Hepatocyte (in vitro differentiated cells): ENCODE measurements around the gene ZNF512. TPM values are rescaled to one million over a fixed set of nuclear protein-coding genes. Genes with fewer than 3 reads are reported as not detected.
A peak's percentile ranks its signal among the peaks of the same experiment; 100 is the strongest.

Experiments
- DNase-seq: peaks from one replicate; pipeline ENCODE4 v3.0.0-alpha.2; 2016; ENCODE audit warnings: low spot score
- H2AFZ ChIP-seq: fragments of 200-600 bp; sonication (generic); 2 replicates; pipeline ENCODE4 v1.6.0; 2016; ENCODE audit warnings: antibody characterized with exemption, mild to moderate bottlenecking
- H3K27ac ChIP-seq: fragments of 200-600 bp; sonication (generic); 2 replicates; pipeline ENCODE4 v1.5.1; 2016; ENCODE audit warnings: mild to moderate bottlenecking
- H3K27me3 ChIP-seq: fragments of 200-600 bp; sonication (generic); 2 replicates; pipeline ENCODE4 v1.6.1; 2016
- H3K36me3 ChIP-seq: fragments of 200-600 bp; sonication (generic); replicated peaks from 2 replicates; pipeline ENCODE4 v1.5.1; 2016; ENCODE audit warnings: low read depth; ENCODE audit not compliant: insufficient read depth
- H3K4me1 ChIP-seq: fragments of 200-600 bp; sonication (generic); 2 replicates; pipeline ENCODE4 v1.5.1; 2016; ENCODE audit warnings: mild to moderate bottlenecking, moderate library complexity; ENCODE audit not compliant: insufficient read depth
- H3K4me2 ChIP-seq: fragments of 200-600 bp; sonication (generic); 2 replicates; pipeline ENCODE4 v1.6.0; 2016
- H3K4me3 ChIP-seq: fragments of 200-600 bp; sonication (generic); 2 replicates; pipeline ENCODE4 v1.5.1; 2016; ENCODE audit warnings: mild to moderate bottlenecking
- H3K79me2 ChIP-seq: fragments of 200-600 bp; sonication (generic); 2 replicates; pipeline ENCODE4 v1.6.0; 2017; ENCODE audit warnings: mild to moderate bottlenecking
- H3K9me2 ChIP-seq: fragments of 200-600 bp; sonication (generic); replicated peaks from 2 replicates; pipeline ENCODE4 v1.6.0; 2017; ENCODE audit warnings: mild to moderate bottlenecking; ENCODE audit not compliant: insufficient read depth
- H3K9me3 ChIP-seq: fragments of 200-600 bp; sonication (generic); 2 replicates; pipeline ENCODE4 v1.5.1; 2016; ENCODE audit warnings: low read depth, mild to moderate bottlenecking
- H4K20me1 ChIP-seq: fragments of 200-600 bp; sonication (generic); 2 replicates; pipeline ENCODE4 v1.6.0; 2016; ENCODE audit warnings: mild to moderate bottlenecking; ENCODE audit not compliant: insufficient read depth, poor library complexity, severe bottlenecking
- CTCF ChIP-seq: fragments of 200-600 bp; sonication (generic); IDR thresholded peaks from 2 replicates; pipeline ENCODE4 v1.5.1; 2016; ENCODE audit warnings: antibody characterized with exemption, mild to moderate bottlenecking; ENCODE audit not compliant: poor library complexity
- EZH2 ChIP-seq: fragments of 200-600 bp; sonication (generic); IDR thresholded peaks from 2 replicates; pipeline ENCODE4 v1.6.1; 2016; ENCODE audit warnings: antibody characterized with exemption, mild to moderate bottlenecking, borderline replicate concordance
- EZH2phosphoT487 ChIP-seq: fragments of 200-600 bp; sonication (generic); IDR thresholded peaks from one replicate; pipeline ENCODE4 v1.6.1; 2018; ENCODE audit warnings: antibody characterized with exemption, mild to moderate bottlenecking, low read depth, moderate library complexity; ENCODE audit not compliant: unreplicated experiment, severe bottlenecking
- WGBS: methylation state at CpG from one replicate; pipeline ENCODE4 v1.1.6; 2016; ENCODE audit warnings: low lambda C conversion rate; ENCODE audit errors: missing lambda C conversion rate; 5-methylcytosine and 5-hydroxymethylcytosine counted together
- polyA plus RNA-seq: library from polyadenylated mRNA; unstranded; fragments of >200 nt; fragmentation: Nextera tagmentation; extraction: Ambion mirVana; gene quantifications from 2 replicates; pipeline ENCODE4 v1.2.1, GENCODE V29; 2016
- total RNA-seq: library from RNA; depleted of rRNA; stranded (reverse); fragments of >200 nt; gene quantifications from 2 replicates; pipeline ENCODE4 v1.2.3, GENCODE V29; 2014

Gene ZNF512
- total and polyA plus RNA-seq, 2 experiments from 2014 or later = 19.9 to 27.7 TPM

GRCh38 chr2:27664154-27664574, 81.3 kb downstream of the ZNF512 start:
- Histone ChIP-seq H3K79me2 (peaks cover 65% of the 10 kb centered on the region), H3K9me3 (no peaks in the 10 kb centered on the region), H3K27me3 (no peaks in the 10 kb centered on the region), H3K9me2 (no peaks in the 10 kb centered on the region), H3K4me3 (peak overlapping the region; percentile 89), H3K27ac (peak overlapping the region; percentile 99), H3K4me2 (peak overlapping the region; percentile 96), H2AFZ (peak overlapping the region; percentile 97), H4K20me1 (no peaks in the 10 kb centered on the region), H3K4me1 (peaks cover 15% of the 10 kb centered on the region), H3K36me3 (peaks cover 6% of the 10 kb centered on the region)
- 8% methylated on average over 28 of the region's 28 CpGs for WGBS
- TF ChIP-seq EZH2 = no peak
- peak; percentile 6 for DNase-seq

- peaks cover 15% of the 10 kb centered on the region for H3K4me1 ChIP-seq
- no peaks in the 10 kb centered on the region for H3K9me3 ChIP-seq
- H4K20me1 ChIP-seq = no peaks in the 10 kb centered on the region
- WGBS = 91% methylated on average over 16 of the region's 16 CpGs
- TF ChIP-seq CTCF (no peak), EZH2 (no peak), EZH2phosphoT487 (no peak)
- no peaks in the 10 kb centered on the region for H3K27me3 ChIP-seq
- no peak overlapping the region for H3K27ac ChIP-seq
- DNase-seq = no peak
- H2AFZ ChIP-seq = peak overlapping the region; percentile 97
- peak overlapping the region; percentile 96 for H3K4me2 ChIP-seq
- peaks cover 59% of the 10 kb centered on the region for H3K79me2 ChIP-seq
- no peaks in the 10 kb centered on the region for H3K9me2 ChIP-seq
- peak overlapping the region; percentile 89 for H3K4me3 ChIP-seq
- H3K36me3 ChIP-seq = no peaks in the 10 kb centered on the region
Observed at GRCh38 chr2:27664622-27665363, 82.0 kb downstream of the ZNF512 start.

- no peak for DNase-seq
- 93% methylated on average over 1 of the region's 1 CpG for WGBS
- no peak overlapping the region for H2AFZ ChIP-seq
Observed at GRCh38 chr2:27667446-27667845, 84.6 kb downstream of the ZNF512 start.

More at GRCh38 chr2:27667446-27667845, 84.6 kb downstream of the ZNF512 start:
- peaks cover 13% of the 10 kb centered on the region for H3K4me1 ChIP-seq
- no peaks in the 10 kb centered on the region for H3K9me3 ChIP-seq
- no peak overlapping the region for H3K4me3 ChIP-seq
- H3K27ac ChIP-seq = no peak overlapping the region
- TF ChIP-seq EZH2phosphoT487 (no peak), EZH2 (no peak), CTCF (no peak)
- no peaks in the 10 kb centered on the region for H3K27me3 ChIP-seq
- H4K20me1 ChIP-seq = no peaks in the 10 kb centered on the region
- H3K9me2 ChIP-seq = no peaks in the 10 kb centered on the region
- H3K4me2 ChIP-seq = no peak overlapping the region
- peaks cover 34% of the 10 kb centered on the region for H3K79me2 ChIP-seq
- no peaks in the 10 kb centered on the region for H3K36me3 ChIP-seq
